ENCODE data around the gene SMG6.

SMG6 gene

DNA sequence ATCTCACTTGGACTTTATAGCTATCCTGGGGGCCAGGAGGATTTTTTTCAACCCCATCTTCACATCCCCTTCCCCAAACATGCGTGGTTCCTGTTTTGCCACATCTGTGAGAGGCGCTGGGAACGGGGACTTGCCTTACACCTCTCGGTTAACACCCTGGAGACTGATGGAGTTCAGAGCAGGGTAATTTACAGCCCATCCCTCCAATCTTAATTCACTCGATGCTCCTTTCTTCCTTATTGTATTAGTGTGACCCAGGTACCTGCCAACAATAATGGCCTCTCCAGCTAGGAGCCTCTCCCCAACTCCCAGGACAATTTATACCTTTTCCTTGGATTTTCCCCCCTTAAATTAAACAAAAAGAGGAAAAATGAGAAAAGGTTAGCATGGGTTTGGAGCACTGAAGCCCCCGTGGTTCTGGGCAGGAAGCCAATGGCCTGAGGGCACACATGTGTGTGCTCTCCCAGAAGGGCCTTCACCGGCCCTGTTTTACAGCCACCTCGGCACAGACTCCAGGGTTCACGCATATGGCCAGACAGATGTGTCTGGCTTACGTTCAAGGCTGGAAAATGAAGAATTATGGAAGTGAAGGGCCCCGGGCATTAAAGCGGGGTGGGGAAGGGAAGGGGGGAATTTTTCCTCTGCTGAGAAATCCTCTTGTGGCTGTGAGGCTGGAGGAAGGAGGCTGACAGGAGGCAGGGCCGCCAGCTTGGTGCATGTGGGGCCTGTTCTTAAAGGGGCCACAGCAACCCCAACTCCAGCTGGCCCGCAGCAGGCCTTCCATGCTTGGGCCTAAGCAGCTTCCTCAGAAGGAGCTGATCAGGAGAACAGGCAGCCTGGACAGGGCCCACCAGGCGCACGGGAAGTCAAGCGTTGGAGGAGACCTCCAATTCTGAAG lies 227.2 kb downstream of the SMG6 start:
- DNase-seq (ENCODE audit: low read depth) = no peak

- no peak for DNase-seq (ENCODE audit: low read depth)
Measured at GRCh38 chr17:2075336-2076086, 228.1 kb downstream of the SMG6 start.

GRCh38 chr17:2074919-2075318 lies 228.7 kb downstream of the SMG6 start:
- DNase-seq (ENCODE audit: low read depth) = no peak

- no peak for DNase-seq (ENCODE audit: low read depth)
Measured at GRCh38 chr17:2071455-2072281, 231.9 kb downstream of the SMG6 start.

GRCh38 chr17:2071024-2071385 lies 232.6 kb downstream of the SMG6 start:
- DNase-seq (ENCODE audit: low read depth) = no peak

- no peak for DNase-seq (ENCODE audit: low read depth)
Measured at GRCh38 chr17:2070241-2071023, 233.2 kb downstream of the SMG6 start.

DNA sequence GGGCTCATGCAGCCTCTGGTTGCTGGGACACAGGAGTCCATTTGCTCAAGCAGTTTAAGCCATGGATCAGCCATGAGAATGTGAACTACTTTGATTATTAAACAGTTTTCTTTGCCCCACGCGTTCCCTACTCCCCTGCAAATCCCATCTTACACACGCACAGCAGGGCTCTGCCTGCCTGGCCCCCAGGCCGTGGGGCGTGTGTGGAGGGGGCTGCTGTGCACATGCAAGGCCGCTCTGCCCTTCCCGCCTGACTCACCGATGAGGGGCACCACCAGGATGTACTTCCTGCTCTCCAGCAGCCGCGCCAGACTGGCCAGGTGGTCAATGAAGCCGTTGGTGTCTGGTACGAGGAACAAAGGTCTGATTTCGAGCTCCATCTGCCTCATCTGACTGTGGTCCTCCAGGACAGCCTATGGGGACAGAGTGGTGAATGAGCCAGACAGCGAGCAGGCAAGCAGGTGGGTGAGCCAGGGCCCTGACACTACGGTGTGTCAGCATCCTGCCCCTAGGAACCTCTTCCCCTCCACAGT lies 235.0 kb downstream of the SMG6 start:
- no peak for DNase-seq (ENCODE audit: low read depth)

DNA sequence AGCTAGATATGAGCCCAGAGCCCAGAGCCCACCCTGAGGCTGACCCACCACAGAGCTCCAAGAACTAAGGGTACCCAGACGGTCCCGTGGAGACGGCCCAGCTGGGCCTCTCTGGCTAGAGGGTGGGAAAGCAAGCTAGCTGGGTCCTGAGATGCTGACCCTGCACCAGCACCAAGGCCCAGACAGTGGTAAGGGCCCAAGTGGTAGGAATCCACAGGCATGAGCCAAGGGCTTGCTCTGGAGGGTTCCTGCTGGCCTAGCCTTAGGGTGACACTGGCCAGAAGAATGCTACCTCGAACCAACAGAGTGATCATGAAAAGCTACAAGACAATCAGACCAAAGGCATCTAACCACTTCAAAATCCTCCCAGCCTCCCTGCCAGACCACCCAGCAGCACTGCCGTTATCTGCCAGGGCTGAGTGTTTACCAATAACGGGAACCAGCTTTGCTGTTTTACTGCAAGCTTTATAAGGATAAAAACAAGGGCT lies 235.5 kb downstream of the SMG6 start:
- DNase-seq (ENCODE audit: low read depth) = no peak

DNA sequence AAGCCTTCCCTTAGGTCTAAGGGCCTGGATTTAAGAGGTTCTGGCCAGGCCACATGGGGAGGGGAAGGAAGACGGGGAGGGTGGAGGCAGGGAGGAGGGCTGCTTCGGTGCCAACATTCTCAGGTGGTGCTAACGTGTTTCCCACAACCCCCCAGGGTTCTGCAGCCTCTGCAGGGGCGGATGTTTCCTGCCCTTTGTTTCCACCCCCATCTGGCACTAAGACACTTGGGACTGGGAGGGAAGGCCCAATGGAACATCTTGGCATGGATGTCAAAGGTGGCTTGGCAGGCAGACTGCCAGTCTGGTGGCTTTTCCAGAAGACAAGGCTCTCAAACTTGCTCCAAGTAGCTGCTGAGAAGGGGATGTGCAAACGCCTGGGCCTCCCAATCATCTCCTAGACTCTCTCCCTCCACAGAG lies 236.0 kb downstream of the SMG6 start:
- DNase-seq (ENCODE audit: low read depth) = no peak

- no peak for DNase-seq (ENCODE audit: low read depth)
Measured at GRCh38 chr17:2067048-2067561, 236.5 kb downstream of the SMG6 start.

GRCh38 chr17:2065949-2066400 lies 237.6 kb downstream of the SMG6 start:
- DNase-seq (ENCODE audit: low read depth) = no peak

DNA sequence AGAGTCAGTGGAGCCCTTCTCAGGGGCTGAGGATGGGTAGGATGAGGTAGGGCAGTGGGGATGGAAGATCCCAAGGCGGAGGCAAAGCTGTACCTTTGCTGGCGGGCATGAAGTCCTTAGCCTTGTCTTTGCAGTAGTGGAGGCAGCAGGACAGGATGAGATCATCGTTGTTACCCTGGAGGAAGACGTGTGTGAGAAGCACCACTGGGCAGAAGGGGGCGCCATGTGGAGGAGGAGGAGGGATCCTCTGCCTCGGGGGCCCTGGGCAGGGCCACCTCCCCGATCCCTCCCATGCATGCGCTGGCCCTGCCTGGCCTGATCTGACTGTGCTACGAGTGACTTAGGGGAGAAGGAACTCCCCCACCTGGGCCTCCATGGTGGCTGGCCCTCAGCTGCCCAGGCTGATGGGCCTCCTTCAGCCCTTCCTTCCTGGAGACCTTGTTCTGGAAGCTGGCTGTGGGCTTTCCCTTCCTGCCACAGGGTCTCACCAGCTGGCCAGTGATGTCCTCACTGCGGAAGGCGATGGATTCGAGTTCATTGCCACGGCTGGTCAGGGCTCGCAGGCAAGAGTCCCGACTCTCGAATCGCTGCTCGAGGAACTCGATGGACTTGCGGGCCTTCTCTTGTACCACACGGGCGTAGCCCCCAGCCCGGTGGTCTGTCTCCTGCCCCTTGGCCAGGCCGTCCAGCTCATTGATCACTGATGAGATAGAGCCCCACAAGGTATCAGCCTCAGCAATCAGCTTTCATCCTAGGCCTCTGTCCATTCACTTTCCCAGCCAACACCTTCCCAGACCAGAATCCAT lies 238.4 kb downstream of the SMG6 start:
- DNase-seq (ENCODE audit: low read depth) = no peak

- no peak for DNase-seq (ENCODE audit: low read depth)
Measured at GRCh38 chr17:2064520-2064971, 239.0 kb downstream of the SMG6 start.

GRCh38 chr17:2064147-2064489 lies 239.5 kb downstream of the SMG6 start:
- no peak for DNase-seq (ENCODE audit: low read depth)

DNA sequence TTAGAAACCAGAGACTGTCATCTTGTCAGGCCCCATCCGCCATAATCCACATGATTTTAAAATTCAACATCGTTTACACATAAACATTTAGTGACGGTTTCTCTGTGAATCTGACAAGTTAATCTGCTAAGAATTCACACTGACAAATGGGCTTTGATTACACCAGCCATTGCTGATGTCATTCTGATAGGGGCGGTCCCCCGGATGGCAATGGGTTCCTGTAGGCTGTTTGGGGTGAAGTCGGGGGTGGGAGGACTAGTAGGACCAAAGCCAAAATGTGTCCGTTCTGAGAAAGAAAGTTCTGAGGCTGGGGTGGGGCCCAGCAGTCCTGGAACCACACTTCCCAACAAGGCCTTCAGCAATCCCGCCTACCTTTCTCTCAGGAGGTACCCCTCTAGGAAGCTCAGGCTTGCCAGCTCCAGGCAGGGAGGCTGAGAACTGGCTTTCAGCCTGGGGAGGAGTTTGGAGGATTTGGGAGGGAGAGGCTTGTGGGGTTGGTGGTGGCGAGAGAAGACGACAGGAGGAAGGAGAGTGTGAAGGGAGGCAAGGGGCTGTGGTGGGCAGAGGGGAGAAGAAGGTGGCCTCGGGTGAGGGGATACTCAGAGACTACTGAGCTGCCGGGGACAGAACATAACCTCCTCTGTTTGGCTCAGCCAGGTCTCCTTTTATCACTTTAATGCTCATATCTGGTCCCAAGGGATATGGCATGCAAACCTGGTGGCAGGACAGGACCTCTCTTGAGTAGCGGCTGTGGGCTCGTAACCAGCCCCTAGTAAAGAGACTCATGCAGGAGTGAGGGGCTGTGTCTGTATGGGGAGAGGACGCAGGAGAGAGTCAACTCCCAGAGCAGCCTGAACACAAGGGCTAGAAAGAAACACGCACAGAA lies 240.1 kb downstream of the SMG6 start:
- DNase-seq (ENCODE audit: low read depth) = no peak

GRCh38 chr17:2062571-2063183 lies 240.9 kb downstream of the SMG6 start:
- no peak for DNase-seq (ENCODE audit: low read depth)

- no peak for DNase-seq (ENCODE audit: low read depth)
Measured at GRCh38 chr17:2061441-2061958, 242.1 kb downstream of the SMG6 start.
